Heart left ventricle (tissue), 13 donors: ENCODE data around the gene ZDHHC11.

Experiments
- POLR2A ChIP-seq, 2 donors: fragments of 450-650 bp; IDR thresholded peaks; one replicate each; pipeline ENCODE4 v1.6.1; 2017; ENCODE audit warnings: antibody characterized with exemption in 2 of 2, mild to moderate bottlenecking in 2 of 2, moderate library complexity in 2 of 2
- TF ChIP-seq, protein P1 (sequence below), 12 donors: fragments of 200-600 bp; sonication (generic) in 4 of 12; IDR thresholded peaks; one replicate each; pipeline versions ENCODE4 v1.5.0 to v1.8.0; 2018 to 2022; ENCODE audit warnings: antibody characterized with exemption in 12 of 12, mild to moderate bottlenecking in 5 of 12
- donor health status: ischemic (EF 13 %, LVEDD 7.1; RV severe dilation, severe dysfunction).
- donor health status: DM: no; HTN: yes; CAD: no.
- donor health status: DM: no; HTN: no; CAD: no.
- donor health status: ischemic (EF 25% LVEDD 6.9; RV normal size, moderate dysfunction).
- donor health status: ischemic (EF 25% LVEDD 5.7; RV mildly dilated, moderate dysfunction).
- donor health status: ischemic (EF 35%, LVEDD 5.7; RV mildly dilated, moderate dysfunction).
- donor health status: nonischemic (EF 11% LVEDD 7.7; RV severe dilation, severe dysfunction).
- donor health status: DM: yes; HTN: yes; CAD: no.
- donor health status: PGD.
- donor health status: ischemic (EF 29% LVEDD 5.4; RV normal size, mild dysfunction).
- donor health status: nonischemic (EF 23%, LVEDD 6.1; RV moderate dilation, normal function).

DNA sequence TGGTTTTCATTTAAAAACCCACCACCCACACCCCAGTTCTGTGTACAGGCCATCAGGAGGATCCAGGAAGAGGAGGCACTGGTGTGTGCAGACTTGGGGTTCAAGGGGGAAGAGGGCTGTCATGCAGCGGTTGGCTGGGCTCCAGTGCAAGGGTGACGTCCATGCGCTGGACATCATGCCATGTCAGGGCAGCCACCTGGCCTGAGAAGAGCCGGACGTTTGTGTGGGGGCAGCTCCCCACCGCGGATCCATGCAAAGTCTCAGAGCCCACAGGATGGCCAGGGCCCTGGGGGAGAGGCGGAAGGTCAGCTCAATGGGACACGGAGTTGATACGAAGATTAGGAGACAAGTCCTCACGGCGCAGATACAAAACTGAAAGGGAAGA is 30.8 kb upstream of the ZDHHC11 start:
- TF ChIP-seq POLR2A (IDR thresholded peaks at IDR 0.05) = no peak
- TF ChIP-seq, protein P1, sequence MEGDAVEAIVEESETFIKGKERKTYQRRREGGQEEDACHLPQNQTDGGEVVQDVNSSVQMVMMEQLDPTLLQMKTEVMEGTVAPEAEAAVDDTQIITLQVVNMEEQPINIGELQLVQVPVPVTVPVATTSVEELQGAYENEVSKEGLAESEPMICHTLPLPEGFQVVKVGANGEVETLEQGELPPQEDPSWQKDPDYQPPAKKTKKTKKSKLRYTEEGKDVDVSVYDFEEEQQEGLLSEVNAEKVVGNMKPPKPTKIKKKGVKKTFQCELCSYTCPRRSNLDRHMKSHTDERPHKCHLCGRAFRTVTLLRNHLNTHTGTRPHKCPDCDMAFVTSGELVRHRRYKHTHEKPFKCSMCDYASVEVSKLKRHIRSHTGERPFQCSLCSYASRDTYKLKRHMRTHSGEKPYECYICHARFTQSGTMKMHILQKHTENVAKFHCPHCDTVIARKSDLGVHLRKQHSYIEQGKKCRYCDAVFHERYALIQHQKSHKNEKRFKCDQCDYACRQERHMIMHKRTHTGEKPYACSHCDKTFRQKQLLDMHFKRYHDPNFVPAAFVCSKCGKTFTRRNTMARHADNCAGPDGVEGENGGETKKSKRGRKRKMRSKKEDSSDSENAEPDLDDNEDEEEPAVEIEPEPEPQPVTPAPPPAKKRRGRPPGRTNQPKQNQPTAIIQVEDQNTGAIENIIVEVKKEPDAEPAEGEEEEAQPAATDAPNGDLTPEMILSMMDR (IDR thresholded peaks at IDR 0.05) = no peak
